ENCODE measurements around the gene KLHL35.
"Not testable (repeated sequence)": the region's sequence is repeated elsewhere in the genome, so short reads cannot be mapped to it uniquely, and the experiment has no call there.

KLHL35 gene

DNA sequence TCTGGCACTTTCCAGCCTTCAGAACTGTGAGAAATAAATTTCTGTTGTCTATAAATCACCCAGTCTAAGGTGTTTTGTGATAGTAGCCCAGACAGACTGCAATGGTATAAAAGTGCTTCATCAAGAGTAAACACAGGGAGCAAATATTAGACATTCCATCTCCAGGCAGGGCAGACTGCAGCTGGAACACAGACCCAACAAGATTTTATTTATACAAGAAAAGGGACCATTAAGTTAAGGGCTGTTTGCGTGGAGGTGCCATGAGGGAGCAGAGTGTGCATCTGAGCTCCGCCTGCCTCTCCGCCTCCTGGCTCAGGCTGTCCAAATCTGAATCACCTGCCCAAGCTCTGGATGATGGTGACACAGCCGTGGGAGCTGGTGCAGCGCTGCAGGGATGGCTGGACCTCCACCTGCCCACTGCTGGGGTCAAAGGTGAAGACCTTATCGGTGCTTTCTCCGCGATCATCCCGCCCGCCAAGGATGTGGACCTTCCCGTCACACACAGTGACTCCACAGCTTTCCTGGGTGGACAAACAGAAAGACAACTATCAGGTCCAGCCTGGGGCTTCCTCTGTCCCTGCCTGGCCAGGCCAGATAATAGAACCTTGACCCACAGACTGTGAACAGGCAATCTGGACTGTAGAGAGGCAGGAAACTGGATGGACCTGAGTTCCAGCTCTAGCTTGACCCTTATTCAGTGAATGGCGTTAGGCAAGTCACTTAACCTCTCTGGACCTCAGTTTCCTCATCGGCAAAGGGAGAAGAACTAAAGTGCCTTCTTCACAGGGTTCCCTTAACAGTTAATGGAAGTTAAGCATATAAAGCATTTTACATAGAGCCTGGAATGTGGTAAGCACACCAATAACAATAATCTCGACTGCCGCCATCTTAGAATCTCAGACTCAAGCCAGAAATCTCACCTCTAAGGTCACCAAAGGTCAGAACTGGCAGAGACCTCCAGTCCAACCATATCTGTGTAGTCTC, 10.5 kb downstream of the KLHL35 start:
- TF ChIP-seq, protein P1, sequence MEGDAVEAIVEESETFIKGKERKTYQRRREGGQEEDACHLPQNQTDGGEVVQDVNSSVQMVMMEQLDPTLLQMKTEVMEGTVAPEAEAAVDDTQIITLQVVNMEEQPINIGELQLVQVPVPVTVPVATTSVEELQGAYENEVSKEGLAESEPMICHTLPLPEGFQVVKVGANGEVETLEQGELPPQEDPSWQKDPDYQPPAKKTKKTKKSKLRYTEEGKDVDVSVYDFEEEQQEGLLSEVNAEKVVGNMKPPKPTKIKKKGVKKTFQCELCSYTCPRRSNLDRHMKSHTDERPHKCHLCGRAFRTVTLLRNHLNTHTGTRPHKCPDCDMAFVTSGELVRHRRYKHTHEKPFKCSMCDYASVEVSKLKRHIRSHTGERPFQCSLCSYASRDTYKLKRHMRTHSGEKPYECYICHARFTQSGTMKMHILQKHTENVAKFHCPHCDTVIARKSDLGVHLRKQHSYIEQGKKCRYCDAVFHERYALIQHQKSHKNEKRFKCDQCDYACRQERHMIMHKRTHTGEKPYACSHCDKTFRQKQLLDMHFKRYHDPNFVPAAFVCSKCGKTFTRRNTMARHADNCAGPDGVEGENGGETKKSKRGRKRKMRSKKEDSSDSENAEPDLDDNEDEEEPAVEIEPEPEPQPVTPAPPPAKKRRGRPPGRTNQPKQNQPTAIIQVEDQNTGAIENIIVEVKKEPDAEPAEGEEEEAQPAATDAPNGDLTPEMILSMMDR (conservative IDR thresholded peaks at IDR 0.05; ENCODE audit: low read depth, low read length): no peak
- DNase-seq (ENCODE audit: low read depth): no peak
- H3K4me3 ChIP-seq (ENCODE audit: low read depth, low read length): no peak overlapping the region

DNA sequence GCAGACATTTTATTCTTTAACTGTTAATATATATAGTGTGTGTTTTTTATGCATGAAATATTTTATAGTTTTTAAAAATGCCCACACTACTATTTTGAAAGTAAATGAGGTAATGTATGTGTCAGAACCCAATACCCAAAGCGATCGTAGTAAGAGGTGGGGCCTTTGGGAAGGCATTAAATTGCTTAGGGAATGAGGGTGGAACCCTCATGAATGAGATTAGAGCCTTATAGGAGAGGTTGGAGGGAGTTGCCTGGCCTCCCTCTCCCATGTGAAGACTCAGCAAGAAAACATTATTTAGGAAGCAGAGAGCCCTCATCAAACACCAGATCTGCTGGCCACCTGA, 11.1 kb downstream of the KLHL35 start:
- TF ChIP-seq, protein P1 (conservative IDR thresholded peaks at IDR 0.05; ENCODE audit: low read depth, low read length): no peak
- no peak for DNase-seq (ENCODE audit: low read depth)
- H3K4me3 ChIP-seq (ENCODE audit: low read depth, low read length): no peak overlapping the region

DNA sequence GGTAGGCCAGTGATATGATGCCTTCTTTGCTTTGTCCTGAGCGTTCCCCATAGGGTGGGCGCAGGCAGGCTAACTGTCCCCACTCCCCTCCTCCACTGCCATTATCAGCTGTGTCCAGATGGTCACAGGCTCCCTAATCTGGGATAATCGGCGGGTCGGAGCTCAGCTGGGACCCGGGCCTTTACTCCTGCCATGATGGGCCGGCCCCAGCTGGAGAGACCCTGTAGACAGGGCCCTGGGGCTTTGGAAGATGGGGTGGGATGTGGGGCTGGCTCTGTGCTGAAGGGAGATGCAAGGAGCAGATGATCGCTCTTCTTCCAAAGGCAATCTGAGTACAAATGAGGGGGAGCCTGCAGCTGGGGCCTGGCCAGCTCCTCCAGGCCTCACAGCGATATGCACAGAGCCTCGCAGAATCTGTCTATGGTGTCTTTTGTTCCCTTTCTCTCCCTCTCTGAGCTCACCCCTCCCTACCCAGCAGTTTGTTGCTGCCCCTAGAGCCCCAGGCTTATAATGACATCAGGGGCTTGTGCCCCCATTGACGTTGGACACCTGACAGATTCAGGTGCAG, 11.9 kb downstream of the KLHL35 start:
- no peak for DNase-seq (ENCODE audit: low read depth)
- H3K4me3 ChIP-seq (ENCODE audit: low read depth, low read length): no peak overlapping the region
- TF ChIP-seq, protein P1 (conservative IDR thresholded peaks at IDR 0.05; ENCODE audit: low read depth, low read length): no peak

DNA sequence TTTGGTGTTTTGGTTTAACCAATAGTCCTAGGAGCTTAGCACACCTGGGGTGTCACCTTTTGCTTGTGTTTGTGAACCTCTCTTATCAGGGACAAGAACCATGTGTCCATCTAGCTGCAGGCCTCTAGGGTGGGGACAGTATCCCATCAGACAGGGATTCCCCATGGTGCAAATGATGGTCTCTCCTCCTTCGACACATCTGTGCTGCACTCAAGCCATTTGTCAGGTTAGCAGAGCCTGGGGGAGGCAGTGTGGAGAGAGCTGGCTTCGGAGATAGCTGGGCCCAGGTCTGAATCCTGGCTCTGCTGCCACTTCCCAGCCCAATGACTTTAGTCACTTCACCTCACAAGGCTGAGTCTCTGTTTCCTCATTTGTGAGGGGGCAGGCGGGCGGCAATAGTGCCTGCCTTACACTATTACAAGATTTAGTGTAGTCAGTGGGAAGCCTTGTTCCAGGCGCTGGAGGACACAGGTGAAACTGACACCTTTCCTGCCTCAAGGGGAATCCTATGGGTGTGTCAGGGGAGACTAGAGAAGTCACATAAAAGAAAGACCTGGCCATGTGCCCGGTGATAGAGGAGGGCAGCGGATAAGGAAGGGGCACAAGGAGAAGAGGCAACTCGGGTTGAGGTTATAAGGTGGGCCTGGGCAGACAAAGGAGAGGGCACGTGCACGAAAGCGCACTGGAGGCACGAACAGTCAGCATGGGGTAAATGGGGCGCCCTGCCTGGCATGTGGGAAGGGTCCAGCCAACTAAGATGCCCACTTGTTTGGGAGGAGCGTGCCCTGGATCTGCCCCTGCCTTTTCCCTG, 12.6 kb downstream of the KLHL35 start:
- DNase-seq (ENCODE audit: low read depth): no peak
- TF ChIP-seq, protein P1 (conservative IDR thresholded peaks at IDR 0.05; ENCODE audit: low read depth, low read length): no peak
- H3K4me3 ChIP-seq (ENCODE audit: low read depth, low read length): no peak overlapping the region

DNA sequence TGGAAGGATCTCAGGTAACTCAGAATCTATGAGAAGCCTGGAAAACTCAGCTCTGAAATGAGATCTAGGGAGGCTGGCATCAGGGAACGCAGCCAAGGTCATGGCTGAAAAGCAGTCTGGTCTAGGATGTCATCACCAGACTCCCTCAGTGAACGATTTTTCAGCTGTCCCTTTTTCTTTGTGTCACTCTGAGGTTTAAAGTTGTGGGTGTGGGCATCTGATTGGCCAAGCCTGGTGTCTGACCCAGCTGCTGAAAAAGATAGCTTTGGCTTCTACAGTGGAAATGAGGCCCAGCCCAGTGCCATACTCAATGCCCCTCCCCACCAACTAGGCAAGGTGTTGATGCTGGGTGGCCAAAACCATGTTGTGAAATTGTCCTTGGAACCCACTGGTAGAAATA, 19.1 kb downstream of the KLHL35 start:
- DNase-seq (ENCODE audit: low read depth): no peak
- H3K4me3 ChIP-seq (ENCODE audit: low read depth, low read length): no peak overlapping the region
- TF ChIP-seq, protein P1 (conservative IDR thresholded peaks at IDR 0.05; ENCODE audit: low read depth, low read length): no peak

DNA sequence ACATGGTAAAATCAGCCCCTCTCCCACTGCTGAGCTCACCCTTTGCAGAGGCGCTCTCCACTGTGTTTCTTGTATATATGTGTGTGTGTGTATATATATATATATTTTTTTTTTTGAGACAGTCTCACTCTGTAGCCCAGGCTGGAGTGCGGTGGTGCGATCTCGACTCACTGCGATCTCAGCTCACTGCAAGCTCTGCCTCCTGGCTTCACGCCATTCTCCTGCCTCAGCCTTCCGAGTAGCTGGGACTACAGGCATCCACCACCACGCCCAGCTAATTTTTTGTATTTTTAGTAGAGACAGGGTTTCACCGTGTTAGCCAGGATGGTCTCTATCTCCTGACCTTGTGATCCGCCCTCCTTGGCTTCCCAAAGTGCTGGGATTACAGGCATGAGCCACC, 19.9 kb downstream of the KLHL35 start:
- not testable (repeated sequence) for H3K4me3 ChIP-seq (ENCODE audit: low read depth, low read length); DNase-seq (ENCODE audit: low read depth)

DNA sequence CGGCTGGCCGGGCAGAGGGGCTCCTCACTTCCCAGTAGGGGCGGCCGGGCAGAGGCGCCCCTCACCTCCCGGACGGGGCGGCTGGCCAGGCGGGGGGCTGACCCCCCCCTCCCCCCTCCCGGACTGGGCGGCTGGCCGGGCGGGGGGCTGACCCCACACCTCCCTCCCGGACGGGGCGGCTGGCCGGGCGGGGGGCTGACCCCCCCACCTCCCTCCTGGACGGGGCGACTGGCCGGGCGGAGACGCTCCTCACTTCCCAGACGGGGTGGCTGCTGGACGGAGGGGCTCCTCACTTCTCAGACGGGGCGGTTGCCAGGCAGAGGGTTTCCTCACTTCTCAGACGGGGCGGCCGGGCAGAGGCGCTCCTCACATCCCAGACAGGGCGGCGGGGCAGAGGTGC, 23.0 kb downstream of the KLHL35 start:
- not testable (repeated sequence) for DNase-seq (ENCODE audit: low read depth); H3K4me3 ChIP-seq (ENCODE audit: low read depth, low read length)
